H9 (cell line): ENCODE results near the gene SLC25A19. TPM values are rescaled to one million over a fixed set of nuclear protein-coding genes. Genes with fewer than 3 reads are reported as not detected.

Experiments used
- DNase-seq: peaks from one replicate; pipeline ENCODE4 v3.0.0-alpha.2; 2017
- H2AFZ ChIP-seq: one replicate; pipeline ENCODE4 v1.6.1; 2013; ENCODE audit warnings: mild to moderate bottlenecking, low read length, control low read depth, moderate library complexity
- H2AK5ac ChIP-seq: 2 replicates; pipeline ENCODE4 v1.6.1; 2013; ENCODE audit warnings: low read length, control low read depth, mixed read lengths; ENCODE audit not compliant: insufficient read length
- H2BK120ac ChIP-seq: one replicate; pipeline ENCODE4 v1.6.1; 2013; ENCODE audit warnings: low read depth, mild to moderate bottlenecking, low read length, control low read depth, inconsistent platforms; ENCODE audit not compliant: poor library complexity, severe bottlenecking
- H2BK12ac ChIP-seq: 2 replicates; pipeline ENCODE4 v1.6.1; 2013; ENCODE audit warnings: low read length, control low read depth, mixed read lengths, low read depth; ENCODE audit not compliant: insufficient read length
- H2BK15ac ChIP-seq: 2 replicates; pipeline ENCODE4 v1.6.1; 2013; ENCODE audit warnings: low read depth, low read length, control low read depth
- H2BK20ac ChIP-seq: one replicate; pipeline ENCODE4 v1.6.1; 2013; ENCODE audit warnings: low read depth, mild to moderate bottlenecking, low read length, control low read depth, inconsistent platforms; ENCODE audit not compliant: poor library complexity, severe bottlenecking
- H2BK5ac ChIP-seq: 2 replicates; pipeline ENCODE4 v1.6.1; 2013; ENCODE audit warnings: low read length, control low read depth, mixed read lengths; ENCODE audit not compliant: insufficient read length
- H3K14ac ChIP-seq: 2 replicates; pipeline ENCODE4 v1.6.1; 2013; ENCODE audit warnings: low read length, control low read depth; ENCODE audit not compliant: insufficient read depth
- H3K18ac ChIP-seq: 2 replicates; pipeline ENCODE4 v1.6.1; 2013; ENCODE audit warnings: low read depth, mild to moderate bottlenecking, mixed read lengths, low read length, control low read depth; ENCODE audit not compliant: insufficient read length
- H3K23ac ChIP-seq: 2 replicates; pipeline ENCODE4 v1.6.1; 2013; ENCODE audit warnings: low read length, control low read depth, mixed read lengths, low read depth; ENCODE audit not compliant: insufficient read length
- H3K23me2 ChIP-seq: 2 replicates; pipeline ENCODE4 v1.6.1; 2013; ENCODE audit warnings: low read depth, mild to moderate bottlenecking, mixed read lengths, low read length, control low read depth; ENCODE audit not compliant: insufficient read length, poor library complexity, severe bottlenecking
- H3K27ac ChIP-seq: 2 replicates; pipeline ENCODE4 v1.5.1; 2013; ENCODE audit warnings: low read length, control low read depth, mixed read lengths, low read depth; ENCODE audit not compliant: insufficient read length
- H3K27me3 ChIP-seq: 2 replicates; pipeline ENCODE4 v1.6.1; 2013; ENCODE audit warnings: low read length, control low read depth, inconsistent platforms; ENCODE audit not compliant: insufficient read depth
- H3K4ac ChIP-seq: 2 replicates; pipeline ENCODE4 v1.6.1; 2013; ENCODE audit warnings: low read depth, mild to moderate bottlenecking, control low read depth, inconsistent platforms, low read length, moderate library complexity
- H3K4me1 ChIP-seq: 2 replicates; pipeline ENCODE4 v1.6.1; 2013; ENCODE audit warnings: low read length, control low read depth, inconsistent platforms; ENCODE audit not compliant: insufficient read depth
- H3K4me2 ChIP-seq: 2 replicates; pipeline ENCODE4 v1.6.1; 2013; ENCODE audit warnings: low read length, control low read depth, mixed read lengths; ENCODE audit not compliant: insufficient read length, insufficient read depth
- H3K56ac ChIP-seq: 2 replicates; pipeline ENCODE4 v1.6.1; 2013; ENCODE audit warnings: low read depth, mild to moderate bottlenecking, mixed read lengths, low read length, control low read depth; ENCODE audit not compliant: insufficient read length
- H3K79me1 ChIP-seq: 2 replicates; pipeline ENCODE4 v1.6.1; 2013; ENCODE audit warnings: low read depth, mild to moderate bottlenecking, moderate library complexity, low read length, control low read depth, inconsistent platforms; ENCODE audit not compliant: insufficient read depth, poor library complexity, severe bottlenecking
- H3K79me2 ChIP-seq: 2 replicates; pipeline ENCODE4 v1.6.1; 2013; ENCODE audit warnings: low read length, control low read depth, inconsistent platforms; ENCODE audit not compliant: insufficient read depth
- H3K9ac ChIP-seq: 2 replicates; pipeline ENCODE4 v1.6.1; 2013; ENCODE audit warnings: low read length, control low read depth, mixed read lengths; ENCODE audit not compliant: insufficient read length; ENCODE audit errors: extremely low read depth
- H3K9me3 ChIP-seq: one replicate; pipeline ENCODE4 v1.6.1; 2013; ENCODE audit warnings: low read depth, low read length, inconsistent platforms; ENCODE audit not compliant: control insufficient read depth
- H3T11ph ChIP-seq: one replicate; pipeline ENCODE4 v1.6.1; 2013; ENCODE audit warnings: mild to moderate bottlenecking, low read length, control low read depth, inconsistent platforms
- H4K20me1 ChIP-seq: one replicate; pipeline ENCODE4 v1.6.1; 2013; ENCODE audit not compliant: control insufficient read depth, insufficient read length, insufficient read depth
- H4K5ac ChIP-seq: 2 replicates; pipeline ENCODE4 v1.6.1; 2013; ENCODE audit warnings: low read depth, mild to moderate bottlenecking, mixed read lengths, low read length, control low read depth; ENCODE audit not compliant: insufficient read length
- H4K8ac ChIP-seq: replicated peaks from 2 replicates; pipeline ENCODE4 v1.6.1; 2013; ENCODE audit warnings: low read length, control low read depth, mixed read lengths, low read depth; ENCODE audit not compliant: insufficient read length
- H4K91ac ChIP-seq: 2 replicates; pipeline ENCODE4 v1.6.1; 2013; ENCODE audit warnings: low read depth, mild to moderate bottlenecking, moderate library complexity, mixed read lengths, low read length, control low read depth; ENCODE audit not compliant: insufficient read length
- H3K27ac Mint-ChIP-seq, 3 experiments: 2 replicates in 2 of 3; 3 replicates in 1 of 3; pipeline ENCODE4 v1.8.0; 2020 to 2021; ENCODE audit warnings: mixed read lengths in 3 of 3, mild to moderate bottlenecking in 1 of 3, moderate library complexity in 1 of 3
- H3K27me3 Mint-ChIP-seq: 2 replicates; pipeline ENCODE4 v1.8.0; 2021; ENCODE audit warnings: low read depth, mild to moderate bottlenecking, moderate library complexity, mixed read lengths
- H3K36me3 Mint-ChIP-seq, 3 experiments: 2 replicates in 2 of 3; 3 replicates in 1 of 3; pipeline ENCODE4 v1.8.0; 2020 to 2021; ENCODE audit warnings: low read depth in 3 of 3, mixed read lengths in 3 of 3; ENCODE audit not compliant: insufficient read depth in 1 of 3
- H3K4me1 Mint-ChIP-seq, 2 experiments: 2 replicates each; pipeline ENCODE4 v1.8.0; 2020; ENCODE audit warnings: mixed read lengths in 2 of 2
- H3K4me3 Mint-ChIP-seq, 2 experiments: 2 replicates in 1 of 2; 3 replicates in 1 of 2; pipeline ENCODE4 v1.8.0; 2020 to 2021; ENCODE audit warnings: mild to moderate bottlenecking in 2 of 2, mixed read lengths in 2 of 2, moderate library complexity in 1 of 2
- H3K9me3 Mint-ChIP-seq, 2 experiments: 2 replicates in 1 of 2; 3 replicates in 1 of 2; pipeline ENCODE4 v1.8.0; 2020; ENCODE audit warnings: mild to moderate bottlenecking in 2 of 2, mixed read lengths in 2 of 2, moderate library complexity in 1 of 2
- WGBS: extraction: QIAGEN DNeasy Blood & Tissue Kit; methylation state at CpG from one replicate; pipeline ENCODE4 v1.1.7; 2013; ENCODE audit warnings: missing lambda C conversion rate, low lambda C conversion rate, mixed read lengths; ENCODE audit not compliant: insufficient read length; ENCODE audit errors: extremely low coverage; 5-methylcytosine and 5-hydroxymethylcytosine counted together
- total RNA-seq: library from RNA; stranded (reverse); gene quantifications from 2 replicates; pipeline ENCODE4 v1.2.1, GENCODE V29; 2021
- TF ChIP-seq, protein P1 (sequence below): fragments of 200-600 bp; sonication (generic); conservative IDR thresholded peaks from 3 replicates; pipeline ENCODE4 v1.8.0; 2021; ENCODE audit warnings: antibody characterized with exemption, mild to moderate bottlenecking

Gene SLC25A19
- total RNA-seq, 1 experiment from 2014 or later = 24.2 TPM

DNA sequence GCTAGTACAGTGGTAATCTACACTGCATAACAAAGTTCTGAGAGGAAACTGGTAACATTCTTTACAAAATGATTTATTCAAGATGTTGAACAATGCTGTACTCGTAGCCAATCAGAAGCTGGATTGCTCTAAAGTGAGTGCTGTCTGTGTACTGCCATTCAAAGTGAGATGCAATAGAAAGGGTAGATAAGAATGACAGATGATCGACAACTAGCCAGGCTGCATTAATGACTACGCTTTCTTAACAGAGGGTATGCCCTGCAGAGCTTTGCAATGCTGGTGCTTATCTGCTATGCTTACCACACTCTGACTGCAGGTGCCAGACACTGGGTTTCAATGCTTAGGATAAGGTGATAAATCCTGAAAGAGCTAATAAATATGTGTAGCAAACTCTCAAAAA is 46.1 kb upstream of the SLC25A19 start:
- no peak overlapping the region for H2BK20ac ChIP-seq
- TF ChIP-seq, protein P1, sequence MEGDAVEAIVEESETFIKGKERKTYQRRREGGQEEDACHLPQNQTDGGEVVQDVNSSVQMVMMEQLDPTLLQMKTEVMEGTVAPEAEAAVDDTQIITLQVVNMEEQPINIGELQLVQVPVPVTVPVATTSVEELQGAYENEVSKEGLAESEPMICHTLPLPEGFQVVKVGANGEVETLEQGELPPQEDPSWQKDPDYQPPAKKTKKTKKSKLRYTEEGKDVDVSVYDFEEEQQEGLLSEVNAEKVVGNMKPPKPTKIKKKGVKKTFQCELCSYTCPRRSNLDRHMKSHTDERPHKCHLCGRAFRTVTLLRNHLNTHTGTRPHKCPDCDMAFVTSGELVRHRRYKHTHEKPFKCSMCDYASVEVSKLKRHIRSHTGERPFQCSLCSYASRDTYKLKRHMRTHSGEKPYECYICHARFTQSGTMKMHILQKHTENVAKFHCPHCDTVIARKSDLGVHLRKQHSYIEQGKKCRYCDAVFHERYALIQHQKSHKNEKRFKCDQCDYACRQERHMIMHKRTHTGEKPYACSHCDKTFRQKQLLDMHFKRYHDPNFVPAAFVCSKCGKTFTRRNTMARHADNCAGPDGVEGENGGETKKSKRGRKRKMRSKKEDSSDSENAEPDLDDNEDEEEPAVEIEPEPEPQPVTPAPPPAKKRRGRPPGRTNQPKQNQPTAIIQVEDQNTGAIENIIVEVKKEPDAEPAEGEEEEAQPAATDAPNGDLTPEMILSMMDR = no peak
- H3K27ac ChIP-seq = no peak overlapping the region
- H3K79me2 ChIP-seq = peaks cover 2% of the 10 kb centered on the region; the same call in 1 of the 2 replicates
- H3K9me3 ChIP-seq = no peaks in the 10 kb centered on the region
- H4K20me1 ChIP-seq = no peaks in the 10 kb centered on the region
- WGBS = no CpG with 5 or more reads among the region's 3 CpGs
- H2BK12ac ChIP-seq = no peak overlapping the region
- H4K8ac ChIP-seq = no peak overlapping the region
- no peak overlapping the region for H3K9ac ChIP-seq
- H3K14ac ChIP-seq = no peak overlapping the region
- no peak overlapping the region for H3K18ac ChIP-seq
- Mint-ChIP-seq H3K9me3 (no peaks in the 10 kb centered on the region), H3K36me3 (peaks cover 0 to 2% (median 0%) of the 10 kb centered on the region in 3 experiments; a peak in 5 of 7 replicates), H3K4me3 (no peak overlapping the region), H3K4me1 (peaks cover 20 to 21% of the 10 kb centered on the region in 2 experiments), H3K27ac (no peak overlapping the region), H3K27me3 (no peaks in the 10 kb centered on the region)
- no peak overlapping the region for H4K91ac ChIP-seq
- H2BK120ac ChIP-seq = no peak overlapping the region
- no peaks in the 10 kb centered on the region for H3K23me2 ChIP-seq
- DNase-seq = no peak
- H2AFZ ChIP-seq = no peak overlapping the region
- H3K4me1 ChIP-seq = no peaks in the 10 kb centered on the region; the same call in 1 of the 2 replicates
- H2BK5ac ChIP-seq = no peak overlapping the region
- no peak overlapping the region for H2BK15ac ChIP-seq
- H3K79me1 ChIP-seq = peaks cover 4% of the 10 kb centered on the region
- no peak overlapping the region for H2AK5ac ChIP-seq
- H3K23ac ChIP-seq = no peak overlapping the region
- H3K4ac ChIP-seq = no peak overlapping the region
- H4K5ac ChIP-seq = no peak overlapping the region
- no peak overlapping the region for H3T11ph ChIP-seq
- no peak overlapping the region for H3K56ac ChIP-seq
- H3K27me3 ChIP-seq = no peaks in the 10 kb centered on the region
- no peak overlapping the region for H3K4me2 ChIP-seq
